Suprapubic skin (tissue), 3 donors: ENCODE results near the gene SH3GL1.

ENCODE experiments used
- POLR2A ChIP-seq, 2 donors: fragments of 450-650 bp; IDR thresholded peaks; one replicate each; pipeline ENCODE4 v1.6.1; 2017; ENCODE audit warnings: antibody characterized with exemption in 2 of 2, mild to moderate bottlenecking in 2 of 2, moderate library complexity in 2 of 2
- TF ChIP-seq, protein P1 (sequence below), 2 donors: fragments of 200-600 bp in 1 of 2; fragments of 450-650 bp in 1 of 2; sonication (generic) in 1 of 2; IDR thresholded peaks; one replicate each; pipeline ENCODE4 v1.5.1; 2016 to 2019; ENCODE audit warnings: antibody characterized with exemption in 2 of 2, mild to moderate bottlenecking in 1 of 2, moderate library complexity in 1 of 2

DNA sequence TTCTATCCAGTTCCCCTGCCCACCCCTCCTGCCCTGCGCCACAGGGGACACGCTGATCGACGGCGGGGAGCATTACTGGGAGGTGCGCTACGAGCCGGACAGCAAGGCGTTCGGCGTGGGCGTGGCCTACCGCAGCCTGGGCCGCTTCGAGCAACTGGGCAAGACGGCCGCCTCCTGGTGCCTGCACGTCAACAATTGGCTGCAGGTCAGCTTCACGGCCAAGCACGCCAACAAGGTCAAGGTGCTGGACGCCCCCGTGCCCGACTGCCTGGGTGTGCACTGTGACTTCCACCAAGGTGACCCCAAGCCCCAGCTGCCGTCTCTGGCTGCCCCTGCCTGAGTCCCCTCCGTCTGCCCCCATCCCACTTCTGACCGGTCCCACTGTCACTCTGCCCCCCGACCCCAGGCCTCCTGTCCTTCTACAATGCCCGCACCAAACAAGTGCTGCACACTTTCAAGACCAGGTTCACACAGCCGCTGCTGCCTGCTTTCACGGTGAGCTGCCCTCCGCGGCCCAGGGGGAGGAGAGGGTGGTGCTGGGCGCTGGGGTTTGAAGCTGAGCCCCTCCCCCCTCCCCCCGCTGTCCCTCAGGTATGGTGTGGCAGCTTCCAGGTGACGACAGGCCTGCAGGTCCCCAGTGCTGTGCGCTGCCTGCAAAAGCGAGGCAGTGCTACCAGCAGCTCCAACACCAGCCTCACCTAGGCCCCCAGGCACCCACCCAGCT, 77.2 kb downstream of the SH3GL1 start:
- TF ChIP-seq, protein P1, sequence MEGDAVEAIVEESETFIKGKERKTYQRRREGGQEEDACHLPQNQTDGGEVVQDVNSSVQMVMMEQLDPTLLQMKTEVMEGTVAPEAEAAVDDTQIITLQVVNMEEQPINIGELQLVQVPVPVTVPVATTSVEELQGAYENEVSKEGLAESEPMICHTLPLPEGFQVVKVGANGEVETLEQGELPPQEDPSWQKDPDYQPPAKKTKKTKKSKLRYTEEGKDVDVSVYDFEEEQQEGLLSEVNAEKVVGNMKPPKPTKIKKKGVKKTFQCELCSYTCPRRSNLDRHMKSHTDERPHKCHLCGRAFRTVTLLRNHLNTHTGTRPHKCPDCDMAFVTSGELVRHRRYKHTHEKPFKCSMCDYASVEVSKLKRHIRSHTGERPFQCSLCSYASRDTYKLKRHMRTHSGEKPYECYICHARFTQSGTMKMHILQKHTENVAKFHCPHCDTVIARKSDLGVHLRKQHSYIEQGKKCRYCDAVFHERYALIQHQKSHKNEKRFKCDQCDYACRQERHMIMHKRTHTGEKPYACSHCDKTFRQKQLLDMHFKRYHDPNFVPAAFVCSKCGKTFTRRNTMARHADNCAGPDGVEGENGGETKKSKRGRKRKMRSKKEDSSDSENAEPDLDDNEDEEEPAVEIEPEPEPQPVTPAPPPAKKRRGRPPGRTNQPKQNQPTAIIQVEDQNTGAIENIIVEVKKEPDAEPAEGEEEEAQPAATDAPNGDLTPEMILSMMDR (IDR thresholded peaks at IDR 0.05), result no peak
- no peak for TF ChIP-seq POLR2A (IDR thresholded peaks at IDR 0.05)
